ENCODE data around the gene SPATA32.

Gene SPATA32

GRCh38 chr17:45293413-45294211, 31.7 kb upstream of the SPATA32 start:
- DNase-seq (ENCODE audit: low read depth in 3 of 3, low spot score in 1 of 3): no peak

GRCh38 chr17:45292696-45293412, 31.0 kb upstream of the SPATA32 start:
- no peak for DNase-seq (ENCODE audit: low read depth in 3 of 3, low spot score in 1 of 3)

- no peak for DNase-seq (ENCODE audit: low read depth in 3 of 3, low spot score in 1 of 3)
Observed at GRCh38 chr17:45291171-45291805, 29.4 kb upstream of the SPATA32 start.

GRCh38 chr17:45290269-45290765, 28.4 kb upstream of the SPATA32 start:
- DNase-seq (ENCODE audit: low read depth in 3 of 3, low spot score in 1 of 3): no peak

GRCh38 chr17:45289301-45290268, 27.7 kb upstream of the SPATA32 start:
- DNase-seq (ENCODE audit: low read depth in 3 of 3, low spot score in 1 of 3): no peak

GRCh38 chr17:45288825-45289224, 26.9 kb upstream of the SPATA32 start:
- no peak for DNase-seq (ENCODE audit: low read depth in 3 of 3, low spot score in 1 of 3)

- DNase-seq (ENCODE audit: low read depth in 3 of 3, low spot score in 1 of 3): no peak
Observed at GRCh38 chr17:45287526-45288500, 25.9 kb upstream of the SPATA32 start.

- no peak for DNase-seq (ENCODE audit: low read depth in 3 of 3, low spot score in 1 of 3)
Observed at GRCh38 chr17:45286286-45286685, 24.4 kb upstream of the SPATA32 start.

- DNase-seq (ENCODE audit: low read depth in 3 of 3, low spot score in 1 of 3): no peak
Observed at GRCh38 chr17:45284176-45285140, 22.6 kb upstream of the SPATA32 start.

GRCh38 chr17:45283711-45284110, 21.8 kb upstream of the SPATA32 start:
- no peak for DNase-seq (ENCODE audit: low read depth in 3 of 3, low spot score in 1 of 3)

GRCh38 chr17:45282683-45283644, 21.1 kb upstream of the SPATA32 start:
- DNase-seq (ENCODE audit: low read depth in 3 of 3, low spot score in 1 of 3): no peak

GRCh38 chr17:45279898-45280297, 18.0 kb upstream of the SPATA32 start:
- no peak for DNase-seq (ENCODE audit: low read depth in 3 of 3, low spot score in 1 of 3)

GRCh38 chr17:45277992-45278391, 16.1 kb upstream of the SPATA32 start:
- DNase-seq (ENCODE audit: low read depth in 3 of 3, low spot score in 1 of 3): no peak

- peak; percentile 74 to 81 (median 79) for DNase-seq (ENCODE audit: low read depth in 3 of 3, low spot score in 1 of 3)
Observed at GRCh38 chr17:45277216-45277849, 15.4 kb upstream of the SPATA32 start.

GRCh38 chr17:45276031-45276430, 14.1 kb upstream of the SPATA32 start:
- DNase-seq (ENCODE audit: low read depth in 3 of 3, low spot score in 1 of 3): no peak

GRCh38 chr17:45274033-45274432, 12.1 kb upstream of the SPATA32 start:
- no peak for DNase-seq (ENCODE audit: low read depth in 3 of 3, low spot score in 1 of 3)

GRCh38 chr17:45273551-45273957, 11.7 kb upstream of the SPATA32 start:
- DNase-seq (ENCODE audit: low read depth in 3 of 3, low spot score in 1 of 3): no peak
